Measurements from ENCODE around the gene DNM3.

DNM3 gene

GRCh38 chr1:172394811-172395210, 553.5 kb downstream of the DNM3 start:
- no peak for TF ChIP-seq CTCF (IDR thresholded peaks at IDR 0.05; ENCODE audit: low read length, missing control alignments)
- H3K4me3 ChIP-seq (replicated peaks; ENCODE audit: low read depth, low read length): no peak overlapping the region
- no peak for DNase-seq (ENCODE audit: low read depth)

GRCh38 chr1:172395576-172395975, 554.3 kb downstream of the DNM3 start:
- DNase-seq (ENCODE audit: low read depth): no peak
- no peak for TF ChIP-seq CTCF (IDR thresholded peaks at IDR 0.05; ENCODE audit: low read length, missing control alignments)

GRCh38 chr1:172397221-172397620, 555.9 kb downstream of the DNM3 start:
- DNase-seq (ENCODE audit: low read depth): peak; percentile 72
- no peak overlapping the region for H3K4me3 ChIP-seq (replicated peaks; ENCODE audit: low read depth, low read length)
- no peak for TF ChIP-seq CTCF (IDR thresholded peaks at IDR 0.05; ENCODE audit: low read length, missing control alignments)

More at GRCh38 chr1:172395576-172395975, 554.3 kb downstream of the DNM3 start:
- H3K4me3 ChIP-seq (replicated peaks; ENCODE audit: low read depth, low read length): no peak overlapping the region

- TF ChIP-seq CTCF (IDR thresholded peaks at IDR 0.05; ENCODE audit: low read length, missing control alignments): no peak
- H3K4me3 ChIP-seq (replicated peaks; ENCODE audit: low read depth, low read length): no peak overlapping the region
- DNase-seq (ENCODE audit: low read depth): no peak
Observed at GRCh38 chr1:172397633-172398032, 556.3 kb downstream of the DNM3 start.

- peak; percentile 46 for DNase-seq (ENCODE audit: low read depth)
- TF ChIP-seq CTCF (IDR thresholded peaks at IDR 0.05; ENCODE audit: low read length, missing control alignments): no peak
- H3K4me3 ChIP-seq (replicated peaks; ENCODE audit: low read depth, low read length): no peak overlapping the region
Observed at GRCh38 chr1:172398193-172398592, 556.9 kb downstream of the DNM3 start.

- peak; percentile 35 for TF ChIP-seq CTCF (IDR thresholded peaks at IDR 0.05; ENCODE audit: low read length, missing control alignments)
- no peak overlapping the region for H3K4me3 ChIP-seq (replicated peaks; ENCODE audit: low read depth, low read length)
- DNase-seq (ENCODE audit: low read depth): peak; percentile 97
Observed at GRCh38 chr1:172398970-172399755, 557.9 kb downstream of the DNM3 start.
